K562 (cell line): ENCODE data around the gene HES3. TPM values are rescaled to one million over a fixed set of nuclear protein-coding genes. Genes with fewer than 3 reads are reported as not detected.

Source experiments
- ATAC-seq: fragments of 200-7000 bp; cut with Tn5 transposase; 3 replicates; pipeline ENCODE4 v1.9.1; 2020; ENCODE audit warnings: moderate library complexity
- BruUV-seq: library from RNA; stranded (reverse); fragments of 400-500 nt; replicated peaks from 2 replicates; lab custom pipeline; 2021; lab: Mats Ljungman, UMichigan
- CTCF ChIA-PET: fragments of 300-600 bp; formaldehyde crosslinking; extraction: SDS; loops from one replicate; lab custom pipeline; 2021; ENCODE audit warnings: low intra/inter-chr PET ratio; lab: Yijun Ruan, JAX
- POLR2A ChIA-PET: fragments of 300-600, 350-650 bp; sonication (Branson Sonifier 250); formaldehyde crosslinking; extraction: SDS; loops from one replicate; lab custom pipeline; 2021; ENCODE audit warnings: antibody characterized with exemption, inconsistent platforms; lab: Yijun Ruan, JAX
- DNase-seq, 4 experiments: peaks; one replicate each; pipeline versions ENCODE4 v3.0.0 to v3.0.0-alpha.2; 2011 to 2018; ENCODE audit warnings: low spot score in 3 of 4, mixed read lengths in 3 of 4; ENCODE audit errors: extremely low read depth in 1 of 4
- FAIRE-seq: peaks from 2 replicates; lab custom pipeline; 2011; peaks lifted over from hg19 to GRCh38; lab: Jason Lieb, UNC
- H2AFZ ChIP-seq: 2 replicates; pipeline ENCODE4 v1.6.0; 2011; ENCODE audit warnings: low read depth, low read length, control low read depth, inconsistent platforms
- H3K27ac ChIP-seq: fragments of 200-600 bp; 3 replicates; pipeline ENCODE4 v1.8.0; 2011; ENCODE audit warnings: low read depth, mild to moderate bottlenecking, control low read depth, inconsistent platforms, low read length, moderate library complexity, mixed read lengths; ENCODE audit errors: extremely low read depth
- H3K27me3 ChIP-seq, 2 experiments: fragments of 300-600 bp in 1 of 2; 2 replicates in 1 of 2; 3 replicates in 1 of 2; pipeline versions ENCODE4 v1.6.0 to v1.8.0; 2011; ENCODE audit warnings: inconsistent platforms in 2 of 2, low read length in 2 of 2, mild to moderate bottlenecking in 1 of 2, mixed read lengths in 1 of 2, moderate library complexity in 1 of 2; ENCODE audit not compliant: control insufficient read depth in 2 of 2, insufficient read depth in 2 of 2
- H3K36me3 ChIP-seq: fragments of 300-600 bp; 3 replicates; pipeline ENCODE4 v1.8.0; 2011; ENCODE audit warnings: mild to moderate bottlenecking, low read length, inconsistent platforms; ENCODE audit not compliant: control insufficient read depth, insufficient read depth
- H3K4me1 ChIP-seq, 2 experiments: fragments of 200-600 bp in 1 of 2; replicated peaks in 1 of 2; 2 replicates in 1 of 2; 3 replicates in 1 of 2; pipeline versions ENCODE4 v1.5.1 to v1.8.0; 2011; ENCODE audit warnings: inconsistent platforms in 2 of 2, low read length in 2 of 2, mild to moderate bottlenecking in 1 of 2, mixed read lengths in 1 of 2, moderate library complexity in 1 of 2; ENCODE audit not compliant: control insufficient read depth in 2 of 2, insufficient read depth in 2 of 2
- H3K4me2 ChIP-seq: 2 replicates; pipeline ENCODE4 v1.6.1; 2011; ENCODE audit warnings: low read length, control low read depth, inconsistent platforms, mixed read lengths; ENCODE audit not compliant: insufficient read depth
- H3K4me3 ChIP-seq: fragments of 200-600 bp; sonication (generic), shearing (Covaris generic); 2 replicates; pipeline ENCODE4 v1.5.1; 2016; ENCODE audit warnings: control low read depth, inconsistent platforms
- H3K79me2 ChIP-seq: fragments of 200-600 bp; 3 replicates; pipeline ENCODE4 v1.8.0; 2011; ENCODE audit warnings: low read length, inconsistent platforms; ENCODE audit not compliant: control insufficient read depth, insufficient read depth
- H3K9ac ChIP-seq, 2 experiments: 2 replicates each; pipeline versions ENCODE4 v1.6.0 to v1.6.1; 2011; ENCODE audit warnings: low read depth in 2 of 2, low read length in 2 of 2, control low read depth in 1 of 2, inconsistent platforms in 1 of 2, mild to moderate bottlenecking in 1 of 2, mixed read lengths in 1 of 2; ENCODE audit not compliant: insufficient read depth in 1 of 2
- H3K9me1 ChIP-seq: one replicate; pipeline ENCODE4 v1.6.0; 2011; ENCODE audit warnings: inconsistent platforms, mild to moderate bottlenecking, low read length, moderate library complexity; ENCODE audit not compliant: control insufficient read depth, insufficient read depth
- H3K9me3 ChIP-seq: replicated peaks from 2 replicates; pipeline ENCODE4 v1.5.1; 2011; ENCODE audit warnings: low read depth, low read length, inconsistent platforms; ENCODE audit not compliant: control insufficient read depth, insufficient read depth
- H4K20me1 ChIP-seq: replicated peaks from 2 replicates; pipeline ENCODE4 v1.6.1; 2011; ENCODE audit warnings: low read length, inconsistent platforms, mixed read lengths; ENCODE audit not compliant: control insufficient read depth, insufficient read depth
- ATF7 ChIP-seq: fragments of 450-650 bp; IDR thresholded peaks from 2 replicates; pipeline ENCODE4 v1.7.1; 2014; ENCODE audit warnings: mild to moderate bottlenecking, moderate library complexity
- CHAMP1 ChIP-seq: fragments of 450-650 bp; IDR thresholded peaks from 2 replicates; pipeline ENCODE4 v1.6.1; 2016; ENCODE audit warnings: mild to moderate bottlenecking
- EGR1 ChIP-seq: fragments of 450-650 bp; conservative IDR thresholded peaks from 2 replicates; pipeline ENCODE4 v1.6.1; 2017; ENCODE audit warnings: mild to moderate bottlenecking
- EP300 ChIP-seq: IDR thresholded peaks from 2 replicates; pipeline ENCODE4 v1.6.1; 2012; ENCODE audit warnings: low read length, improper control_type of control experiment
- FOSL1 ChIP-seq: fragments of 200-800 bp; sonication (Bioruptor generic); conservative IDR thresholded peaks from 2 replicates; pipeline ENCODE4 v1.6.1; 2016; ENCODE audit warnings: missing genetic modification characterization, missing compliant biosample characterization
- FOXM1 ChIP-seq, 2 experiments: fragments of 450-650 bp in 1 of 2; sonication (generic) in 1 of 2; formaldehyde crosslinking in 1 of 2; IDR thresholded peaks; 2 replicates each; pipeline versions ENCODE4 v1.6.1 to v1.9.0; 2017 to 2022; ENCODE audit warnings: low read depth in 2 of 2, mild to moderate bottlenecking in 2 of 2, missing genetic modification reagents in 1 of 2, moderate library complexity in 1 of 2
- PHTF2 ChIP-seq: fragments of 250-450 bp; sonication (Bioruptor Pico); IDR thresholded peaks from 2 replicates; pipeline ENCODE4 v1.5.0; 2021; ENCODE audit warnings: mild to moderate bottlenecking
- TFAP4 ChIP-seq: sonication (generic); formaldehyde crosslinking; IDR thresholded peaks from 2 replicates; pipeline ENCODE4 v1.8.0; 2022; ENCODE audit warnings: missing genetic modification reagents, mild to moderate bottlenecking, moderate library complexity, borderline replicate concordance
- THRA ChIP-seq: fragments of 450-650 bp; IDR thresholded peaks from 2 replicates; pipeline ENCODE4 v1.6.1; 2017; ENCODE audit warnings: mild to moderate bottlenecking, moderate library complexity
- ZNF609 ChIP-seq: sonication (generic); formaldehyde crosslinking; IDR thresholded peaks from 2 replicates; pipeline ENCODE4 v1.8.1; 2023; ENCODE audit warnings: missing genetic modification reagents, mild to moderate bottlenecking, borderline replicate concordance
- WGBS: fragments of 100-300 bp; shearing (Covaris generic); methylation state at CpG from one replicate; pipeline ENCODE4 v1.1.6; 2016; ENCODE audit warnings: low coverage, mixed read lengths; ENCODE audit not compliant: insufficient coverage; ENCODE audit errors: missing lambda C conversion rate; 5-methylcytosine and 5-hydroxymethylcytosine counted together
- in situ Hi-C: fragments of 300-500 bp; cut with MboI; formaldehyde crosslinking; loops from 4 replicates; pipeline ENCODE4 v1.15.0; 2018; ENCODE audit warnings: inconsistent platforms, mixed read lengths
- intact Hi-C: fragments of 100-400 bp; cut with micrococcal nuclease; formaldehyde crosslinking; loops from 2 replicates; pipeline ENCODE4 v1.14.2; 2022
- polyA plus RNA-seq, 8 experiments: library from polyadenylated mRNA; depleted of rRNA in 4 of 8; stranded (reverse) in 5 of 8; unstranded in 3 of 8; fragments of >200 nt; fragmentation: Nextera tagmentation in 2 of 8; fragmentation: Illumina TruSeq in 1 of 8; extraction: Ambion mirVana in 2 of 8; extraction: Trizol in 1 of 8; gene quantifications; 2 replicates each; pipeline versions ENCODE4 v1.2.1 to v1.2.3, GENCODE V29; 2011 to 2014; ENCODE audit warnings: inconsistent platforms in 1 of 8, missing spikeins in 1 of 8
- total RNA-seq, 7 experiments: library from RNA; depleted of rRNA in 6 of 7; stranded (reverse); fragments of >200 nt in 6 of 7; fragmentation: Illumina TruSeq in 2 of 7; extraction: Trizol in 2 of 7; gene quantifications; 2 replicates each; pipeline versions ENCODE4 v1.2.1 to v1.2.3, GENCODE V29; 2011 to 2021; ENCODE audit warnings: low replicate concordance in 1 of 7

HES3 gene
- total and polyA plus RNA-seq, 9 of the 15 experiments (the other 6 are each of a cell fraction or from before 2014, with no cell fraction given) = not detected

- no TSS peak for BruUV-seq
- Histone ChIP-seq H3K27ac (no peak overlapping the region), H3K4me3 (peak overlapping the region; percentile 34), H3K79me2 (no peaks in the 10 kb centered on the region), H3K27me3 (peaks cover 35 to 69% of the 10 kb centered on the region in 2 experiments), H3K9ac (0 out of 4 replicates have a peak overlapping the region, but pooled peaks of 1 of the 2 experiments have one; percentile 11), H4K20me1 (peaks cover 43% of the 10 kb centered on the region), H3K9me3 (no peaks in the 10 kb centered on the region), H3K4me2 (no peak overlapping the region), H3K36me3 (no peaks in the 10 kb centered on the region), H3K4me1 (peaks cover 5 to 68% of the 10 kb centered on the region in 2 experiments; a peak in 3 of 5 replicates), H3K9me1 (peaks cover 3% of the 10 kb centered on the region), H2AFZ (no peak overlapping the region)
- DNase-seq = peak; percentile 69 to 81 (median 76)
- peak; percentile 72 for ATAC-seq
- ChIA-PET POLR2A (interaction anchor here (0.6 to 1.1 kb wide), 5 partner anchors 13 to 1193 kb away, joined by 3 read pairs; no protein-coding TSS in a partner anchor), CTCF (interaction anchor here (0.5 to 6.6 kb wide), 15 partner anchors 22 to 251 kb away, joined by 3 to 131 read pairs (median 5); no protein-coding TSS in a partner anchor)
- intact Hi-C loops = loop anchor here (1.0 to 2.0 kb wide), 5 partner anchors 35 to 193 kb away; no protein-coding TSS in a partner anchor
- FAIRE-seq = no peak
- in situ Hi-C loops = loop anchor here (5.0 kb wide), 1 partner anchor 101 kb away; no protein-coding TSS in a partner anchor
- 14% methylated on average over 29 of the region's 49 CpGs for WGBS
- TF ChIP-seq FOSL1 (tag) = no peak
- TF ChIP-seq PHTF2 (CRISPR knock-in tag) = no peak
- TF ChIP-seq CHAMP1 = no peak
- peak; percentile 74 for TF ChIP-seq EGR1
- TF ChIP-seq EP300 = no peak
- TF ChIP-seq ATF7 = no peak
- TF ChIP-seq THRA = no peak
- TF ChIP-seq FOXM1 (IDR thresholded peaks at IDR 0.05; ENCODE audit: low read depth) = no peak
- 0 out of 2 replicates have a peak, but pooled peaks have one; percentile 24 for TF ChIP-seq FOXM1 (CRISPR knock-in tag; IDR thresholded peaks at IDR 0.05; ENCODE audit: low read depth)
- no peak for TF ChIP-seq TFAP4
- TF ChIP-seq ZNF609 = no peak
Measured at GRCh38 chr1:6245869-6246496, 2.0 kb downstream of the HES3 start.
